GM21526 (cell line): ENCODE results near the gene ZBTB7C.
"Not testable (repeated sequence)": the region's sequence is repeated elsewhere in the genome, so short reads cannot be mapped to it uniquely, and the experiment has no call there.

Experiments
- ATAC-seq: cut with Tn5 transposase; IDR thresholded peaks from one replicate; pipeline ENCODE4 v1.9.1; 2021; ENCODE audit warnings: moderate library complexity; ENCODE audit not compliant: unreplicated experiment, low FRiP score

ZBTB7C gene

DNA sequence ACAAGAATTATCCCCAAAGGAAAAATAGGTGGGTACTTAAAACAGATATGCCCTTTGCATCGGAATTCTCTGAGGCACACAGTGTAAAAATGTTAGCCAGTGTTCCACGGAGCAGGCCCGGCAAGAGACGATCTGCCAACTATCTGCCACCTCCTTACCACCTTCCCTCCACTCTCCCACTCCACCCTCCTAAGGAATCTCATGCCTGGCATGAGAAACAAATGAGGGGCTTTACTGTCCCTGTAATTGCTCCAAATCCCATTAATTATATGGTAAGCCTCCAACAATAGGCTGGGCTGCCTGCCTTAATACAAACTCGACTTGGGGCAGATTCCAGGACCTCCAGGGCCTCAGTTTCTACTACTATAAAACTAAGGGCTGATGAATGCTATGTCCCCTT lies 102.3 kb downstream of the ZBTB7C start:
- no peak for ATAC-seq

DNA sequence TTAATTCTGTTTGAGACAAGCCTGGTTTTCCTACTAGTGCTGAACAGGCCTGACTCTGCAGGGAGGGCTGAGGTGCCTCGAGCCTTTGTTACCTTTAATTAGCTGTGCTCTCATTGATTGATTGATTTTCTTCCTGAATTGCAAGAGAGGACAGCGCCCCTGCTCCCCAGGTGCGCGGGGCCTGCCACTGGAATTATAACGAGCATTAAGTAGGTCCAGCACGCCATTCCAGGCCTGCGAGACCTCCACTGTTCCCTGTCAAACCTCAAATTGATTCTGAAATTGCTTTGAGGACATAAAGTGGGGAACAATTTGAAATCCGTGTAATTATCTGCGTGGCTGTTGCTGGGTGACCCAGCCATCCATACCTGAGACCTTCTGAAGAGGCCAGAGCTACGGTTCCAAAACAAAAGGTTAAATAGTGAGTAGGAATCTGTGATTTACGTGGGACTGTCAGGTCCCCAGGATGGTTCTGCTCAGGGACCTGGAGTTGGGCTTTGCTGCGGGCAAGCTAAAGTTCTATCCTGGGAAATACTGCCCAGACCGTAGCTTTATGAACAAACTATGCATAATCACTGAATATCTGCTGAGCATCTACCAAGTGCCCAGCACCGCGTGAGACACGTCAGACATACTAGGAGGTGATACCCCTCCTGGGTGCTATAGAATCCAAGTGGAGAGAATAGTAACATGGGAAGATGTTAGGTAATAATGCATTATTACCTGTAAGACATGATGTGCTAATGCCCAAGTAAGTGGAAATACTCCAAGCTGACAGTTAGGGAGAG lies 104.1 kb downstream of the ZBTB7C start:
- no peak for ATAC-seq

DNA sequence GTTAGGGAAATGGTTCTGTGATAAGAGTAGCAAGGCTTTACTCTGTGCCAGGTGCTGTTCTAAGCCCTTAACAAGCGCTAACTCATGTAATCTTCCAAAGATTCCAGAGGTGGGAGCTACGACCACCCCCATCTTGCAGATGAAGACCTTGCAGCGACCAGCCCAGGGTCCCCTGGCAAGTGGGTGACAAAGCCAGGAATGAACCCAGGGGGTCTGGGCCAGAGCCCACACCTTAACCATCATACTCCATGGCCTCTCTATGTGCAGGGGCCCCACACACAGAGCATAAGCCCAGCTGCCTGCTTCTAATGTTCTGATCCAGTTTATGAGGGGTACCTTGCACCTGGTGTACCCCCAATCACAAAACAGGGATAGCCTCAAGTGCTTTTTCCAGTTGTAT lies 105.3 kb downstream of the ZBTB7C start:
- no peak for ATAC-seq

DNA sequence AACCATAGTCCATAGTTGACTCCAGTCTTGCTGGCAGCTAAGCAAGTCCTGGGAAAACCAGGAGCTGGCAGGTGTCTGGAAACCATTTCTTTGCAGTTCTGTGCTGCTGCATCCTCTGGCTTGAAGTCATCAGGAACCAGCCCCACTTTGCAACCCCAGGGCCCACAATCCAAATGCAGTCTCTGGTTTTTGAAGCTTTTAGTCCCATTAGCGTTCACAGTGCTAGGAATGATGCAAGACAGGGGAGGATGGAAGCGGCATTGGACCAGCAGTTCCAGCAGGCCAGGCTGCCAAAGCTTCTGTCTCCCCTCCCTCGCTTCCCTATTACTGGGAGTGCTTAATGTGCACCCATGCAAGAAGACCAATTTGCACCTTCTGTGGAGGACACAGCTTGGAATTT lies 106.4 kb downstream of the ZBTB7C start:
- no peak for ATAC-seq

DNA sequence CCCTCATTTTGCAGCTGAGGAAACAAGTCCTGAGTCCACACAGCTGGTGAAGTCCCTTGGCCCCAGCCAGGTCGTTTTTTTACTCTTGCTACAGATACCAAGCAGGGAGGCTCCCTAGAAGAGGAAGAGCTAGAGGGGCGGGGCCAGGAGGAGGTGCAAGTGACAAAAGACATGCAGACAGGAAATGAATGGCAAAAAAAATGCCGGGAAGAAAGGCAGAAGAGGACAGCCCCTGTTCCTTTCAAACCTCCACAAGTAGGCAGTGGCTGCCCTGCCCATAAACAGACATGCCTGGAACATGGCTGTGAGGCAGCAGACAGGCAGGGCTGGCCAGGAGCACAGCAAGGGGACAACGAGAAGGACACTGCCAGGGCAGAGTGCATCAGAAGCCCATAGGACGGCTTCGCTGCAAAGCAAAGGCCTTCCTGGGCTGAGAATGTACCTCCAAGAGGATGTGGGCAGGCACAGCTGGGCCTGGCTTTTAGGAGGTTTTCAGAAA lies 108.7 kb downstream of the ZBTB7C start:
- no peak for ATAC-seq

DNA sequence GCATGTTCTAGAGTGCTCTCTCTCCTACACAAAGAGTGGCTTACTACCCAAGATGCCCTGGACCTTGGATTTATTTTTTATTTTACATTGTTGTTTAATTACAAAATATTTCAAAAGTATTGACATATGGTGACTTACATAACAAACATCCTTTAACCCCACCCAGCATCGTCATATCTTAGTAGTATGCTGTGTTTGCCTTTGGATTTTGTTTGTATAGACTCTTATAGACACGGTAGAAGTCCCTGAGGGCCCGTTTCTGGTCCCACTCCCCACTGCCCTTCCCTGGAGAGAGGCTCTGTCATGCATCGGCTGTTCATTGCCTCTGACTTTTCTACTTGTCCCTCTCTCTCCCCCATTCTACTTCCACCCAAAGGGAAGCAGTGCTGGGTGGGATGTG lies 112.0 kb downstream of the ZBTB7C start:
- no peak for ATAC-seq

DNA sequence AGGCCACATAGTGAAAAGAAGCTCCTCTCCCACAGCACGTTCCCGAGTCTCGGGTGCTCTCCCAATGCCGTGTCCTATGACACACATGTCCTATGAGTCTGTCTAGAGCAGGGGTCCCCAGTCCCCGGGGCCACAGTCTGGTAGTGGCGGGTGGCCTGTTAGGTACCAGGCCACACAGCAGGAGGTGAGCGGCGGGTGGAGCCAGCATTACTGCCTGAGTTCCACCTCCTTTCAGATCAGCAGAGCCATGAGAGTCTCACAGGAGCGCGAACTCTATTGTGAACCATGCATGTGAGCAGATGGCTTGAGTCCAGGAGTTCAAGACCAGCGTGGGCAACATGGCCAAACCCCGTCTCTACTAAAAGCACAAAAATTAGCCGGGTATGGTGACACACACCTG lies 112.6 kb downstream of the ZBTB7C start:
- ATAC-seq: no peak

DNA sequence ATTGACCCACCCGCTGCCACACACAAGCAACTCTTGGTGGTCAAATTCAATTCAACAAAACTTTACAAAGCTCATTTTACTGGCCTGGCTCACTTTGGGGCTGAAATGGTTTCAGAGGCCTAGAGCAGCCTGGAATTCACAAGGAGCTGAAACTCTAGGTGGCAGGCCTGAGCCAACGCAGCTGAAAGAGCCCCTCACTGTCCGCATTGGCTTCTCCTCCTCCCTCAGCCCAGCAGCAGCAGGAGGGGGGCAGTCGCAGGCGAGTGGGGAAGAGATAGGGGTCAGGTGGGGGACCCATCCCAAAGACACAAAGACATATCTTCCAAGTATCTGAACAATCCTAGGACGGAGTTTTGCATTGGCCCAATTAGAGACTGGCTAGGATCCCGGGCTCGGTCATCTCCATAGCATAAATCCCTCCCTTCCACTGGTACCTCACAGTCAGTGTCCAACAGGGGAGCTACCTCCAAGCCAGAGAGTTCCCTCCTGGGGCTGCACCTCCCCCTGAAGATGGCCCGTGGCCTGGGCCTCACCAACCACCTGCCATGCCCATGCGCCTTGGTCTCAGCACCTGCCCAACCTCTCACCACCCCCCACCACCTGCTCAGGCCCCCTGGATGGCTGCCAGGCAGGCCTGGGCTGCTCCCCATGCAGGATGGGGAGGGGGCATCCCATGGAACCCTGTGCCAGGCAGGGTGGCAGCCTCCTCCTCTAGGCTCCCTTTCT lies 113.4 kb downstream of the ZBTB7C start:
- ATAC-seq: no peak

DNA sequence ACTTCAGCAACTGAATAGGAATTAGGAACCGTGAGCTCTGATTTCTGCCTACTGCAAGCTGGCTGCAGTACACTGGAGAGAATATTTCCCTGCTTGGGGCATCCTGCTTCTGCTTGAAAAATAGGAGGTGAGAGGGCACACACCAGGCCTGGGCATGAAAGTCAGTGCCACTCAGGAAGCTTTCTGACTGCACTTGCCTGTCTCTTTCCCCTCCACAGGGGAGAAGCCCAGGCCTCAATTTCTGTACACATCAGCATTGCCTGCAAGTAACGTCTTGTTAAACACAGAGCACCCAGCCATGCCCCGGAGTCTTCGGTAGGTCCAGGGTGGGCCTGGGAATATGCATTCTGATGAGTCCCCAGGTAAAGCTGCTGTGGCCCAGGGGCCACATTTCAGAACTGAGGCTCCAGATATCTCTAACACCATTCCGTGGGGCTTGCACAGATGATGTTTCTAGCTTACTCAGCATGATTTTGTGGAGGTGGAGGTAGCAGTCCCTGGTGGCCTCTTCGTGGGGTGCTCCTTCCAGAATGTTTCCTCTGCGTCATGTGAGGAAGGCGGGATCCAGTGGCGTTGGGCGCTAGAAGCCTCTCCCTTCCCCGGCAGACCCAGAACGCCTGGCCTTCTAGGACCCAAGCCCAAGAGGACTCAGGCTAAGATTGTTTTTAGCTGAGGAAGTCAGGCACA lies 114.1 kb downstream of the ZBTB7C start:
- ATAC-seq: no peak

DNA sequence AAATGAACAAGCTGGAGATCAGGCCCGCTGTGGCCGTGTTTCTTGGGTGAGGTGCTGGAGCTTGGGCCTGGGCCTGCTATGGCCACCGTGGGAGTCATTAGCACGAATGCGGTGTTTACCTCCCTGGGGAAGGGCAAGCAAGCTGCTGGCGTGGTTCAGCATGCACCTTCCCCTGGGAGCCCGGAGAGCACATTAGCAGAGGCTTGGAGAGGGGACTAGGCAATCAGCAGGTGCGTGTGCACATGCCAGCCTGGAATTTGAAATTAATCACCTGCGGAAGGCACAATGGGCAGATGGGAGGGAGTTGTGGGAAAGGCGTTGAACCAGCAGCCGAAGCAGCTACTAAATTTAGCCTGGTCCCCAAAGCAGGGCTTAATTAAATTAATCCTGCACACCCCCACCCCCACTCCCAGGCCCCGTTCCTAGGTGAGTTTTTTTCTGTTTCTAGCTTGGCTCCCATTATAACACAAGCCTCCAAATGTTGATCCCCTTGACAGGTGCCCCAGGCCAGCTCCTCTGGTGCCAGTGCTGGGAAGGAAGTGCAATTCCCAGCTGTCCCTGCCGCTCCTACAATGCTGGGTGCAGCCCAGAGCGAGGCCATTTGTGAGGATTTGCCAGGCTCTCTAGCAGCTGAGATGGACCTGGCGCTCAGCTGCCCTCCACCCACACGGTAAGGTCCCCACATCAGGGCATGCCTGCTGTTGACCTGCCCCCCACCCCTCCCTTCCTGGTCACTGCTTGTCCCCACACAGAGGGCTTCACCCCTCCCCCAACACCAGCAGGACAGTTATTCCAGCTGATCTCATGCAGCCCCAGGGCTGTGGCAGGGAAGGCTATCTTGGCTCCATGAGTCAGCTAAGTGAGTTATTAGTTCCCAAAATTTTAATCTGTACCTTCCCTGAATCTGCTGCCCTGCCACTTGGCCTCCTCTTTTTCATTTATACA lies 115.0 kb downstream of the ZBTB7C start:
- no peak for ATAC-seq

DNA sequence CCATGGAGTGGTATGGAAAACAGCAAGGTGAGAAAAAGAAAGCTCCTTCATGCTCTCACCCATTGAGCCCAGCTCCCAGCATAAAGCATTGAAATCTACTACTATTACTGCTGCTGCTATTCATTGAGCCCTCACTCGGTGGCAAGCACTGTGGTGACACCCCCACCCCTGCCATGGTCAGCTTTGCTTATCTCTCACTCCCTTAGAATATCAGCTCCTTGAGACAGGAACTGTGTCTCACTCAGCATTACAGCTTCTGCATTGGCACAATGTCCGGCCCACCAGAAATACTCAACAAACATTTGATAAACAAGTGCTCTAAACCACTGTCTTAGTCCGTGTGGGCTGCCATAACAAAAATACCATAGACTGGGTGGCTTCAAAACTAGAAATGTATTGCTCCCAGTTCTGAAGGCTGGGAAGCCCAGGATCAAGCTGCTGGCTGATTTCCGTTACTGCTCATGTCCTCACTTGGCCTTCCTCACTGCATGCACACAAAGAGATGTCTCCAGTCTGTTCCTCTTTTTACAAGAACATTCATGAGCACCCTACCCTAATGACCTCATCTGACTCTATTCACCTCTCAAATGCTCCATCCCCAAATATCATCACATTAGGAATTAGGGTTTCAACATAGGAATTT lies 116.3 kb downstream of the ZBTB7C start:
- no peak for ATAC-seq

DNA sequence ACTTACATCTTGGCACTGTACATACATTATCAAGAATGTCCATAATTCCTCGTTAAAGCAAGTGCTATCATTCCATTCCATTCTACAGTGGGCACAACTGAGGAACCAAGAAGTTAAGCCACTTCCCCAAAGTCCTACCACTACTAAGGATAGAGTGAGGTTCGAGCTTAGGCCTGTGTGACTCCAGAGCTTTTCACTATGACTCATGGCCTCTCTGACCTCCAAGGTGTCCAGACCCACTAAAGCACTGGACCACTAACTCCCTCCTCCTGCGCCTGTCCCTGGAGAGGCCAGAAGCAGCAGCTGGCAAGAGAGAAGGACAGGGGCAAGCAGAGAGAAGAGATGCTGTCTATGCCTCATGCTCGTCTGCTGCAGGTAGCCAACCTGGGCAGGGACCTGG lies 117.0 kb downstream of the ZBTB7C start:
- ATAC-seq: no peak

DNA sequence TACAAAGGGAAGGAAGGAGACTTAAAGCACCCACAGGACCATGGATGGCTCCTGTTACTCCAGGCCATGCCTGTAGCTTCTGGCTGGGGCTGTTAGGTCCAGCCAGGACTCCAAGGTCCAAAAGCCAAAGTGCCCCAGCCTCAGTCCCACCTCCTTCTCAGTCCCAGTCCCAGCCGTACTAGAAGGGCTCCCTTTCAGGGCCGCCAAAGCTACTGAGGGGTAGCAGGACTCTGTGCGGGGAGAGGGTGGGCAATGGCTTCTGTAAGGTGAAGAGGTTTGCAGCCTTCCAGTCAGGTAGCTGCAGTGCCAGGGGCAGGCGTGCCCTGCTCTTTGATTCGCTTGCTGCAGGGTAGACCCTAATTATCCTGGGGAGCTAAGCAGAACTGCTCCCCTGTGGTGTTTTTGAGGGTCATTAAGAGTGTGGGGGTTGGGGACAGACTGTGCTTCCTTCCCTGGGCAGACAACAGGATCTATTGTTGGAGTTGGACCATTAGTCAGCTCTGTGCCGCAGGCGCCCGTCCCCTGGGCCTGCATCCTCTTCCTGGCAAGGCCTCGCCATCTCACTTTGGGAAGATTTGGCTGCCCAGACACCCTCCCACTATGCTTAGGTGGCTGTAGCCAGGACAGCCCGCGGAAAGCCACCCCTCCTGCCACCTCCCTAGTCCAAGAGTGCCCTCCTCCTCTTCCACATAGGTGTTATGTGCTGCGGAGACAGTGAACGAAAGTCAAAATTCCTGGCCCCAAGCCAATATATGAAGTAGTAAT lies 118.8 kb downstream of the ZBTB7C start:
- no peak for ATAC-seq

DNA sequence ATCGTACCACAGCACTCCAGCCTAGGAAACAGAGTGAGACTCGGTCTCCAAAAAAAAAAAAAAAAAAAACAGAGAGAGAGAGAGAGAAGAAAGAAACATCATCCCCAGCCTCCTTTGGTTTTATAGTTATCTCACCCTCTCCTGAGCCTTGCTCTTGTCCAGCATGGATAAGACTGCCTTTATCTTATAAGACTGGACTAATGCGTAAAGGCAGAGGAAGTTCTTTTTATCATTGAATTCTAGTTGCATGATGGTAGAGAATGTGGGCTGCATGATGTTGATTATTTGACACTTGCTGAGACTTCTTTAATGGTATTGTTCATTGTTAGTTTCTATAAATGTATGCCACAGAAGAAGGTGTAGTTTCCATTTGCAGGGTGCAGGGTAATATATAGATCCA lies 124.4 kb downstream of the ZBTB7C start:
- no peak for ATAC-seq

DNA sequence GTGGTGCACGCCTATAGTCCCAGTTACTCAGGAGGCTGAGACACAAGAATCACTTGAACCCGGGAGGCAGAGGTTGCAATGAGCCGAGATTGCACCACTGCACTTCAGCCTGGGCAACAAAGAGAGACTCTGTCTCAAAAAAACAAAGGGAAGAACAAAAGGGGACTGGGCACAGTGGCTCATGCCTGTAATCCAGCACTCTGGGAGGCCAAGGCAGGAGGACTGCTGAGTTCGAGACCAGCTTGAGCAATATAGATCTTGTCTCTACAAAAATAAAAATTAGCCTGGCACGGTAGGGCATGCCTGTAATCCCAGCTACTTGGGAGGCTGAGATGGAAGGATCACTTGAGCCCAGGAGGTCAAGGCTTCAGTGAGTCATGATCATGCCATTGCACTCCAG lies 125.2 kb downstream of the ZBTB7C start:
- ATAC-seq: not testable (repeated sequence)

DNA sequence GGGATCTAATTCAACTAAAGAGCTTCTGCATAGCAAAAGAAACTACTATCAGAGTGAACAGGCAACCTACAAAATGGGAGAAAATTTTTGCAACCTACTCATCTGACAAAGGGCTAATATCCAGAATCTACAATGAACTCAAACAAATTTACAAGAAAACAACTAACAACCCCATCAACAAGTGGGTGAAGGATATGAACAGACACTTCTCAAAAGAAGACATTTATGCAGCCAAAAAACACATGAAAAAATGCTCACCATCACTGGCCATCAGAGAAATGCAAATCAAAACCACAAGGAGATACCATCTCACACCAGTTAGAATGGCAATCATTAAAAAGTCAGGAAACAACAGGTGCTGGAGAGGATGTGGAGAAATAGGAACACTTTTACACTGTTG lies 127.7 kb downstream of the ZBTB7C start:
- ATAC-seq: not testable (repeated sequence)

DNA sequence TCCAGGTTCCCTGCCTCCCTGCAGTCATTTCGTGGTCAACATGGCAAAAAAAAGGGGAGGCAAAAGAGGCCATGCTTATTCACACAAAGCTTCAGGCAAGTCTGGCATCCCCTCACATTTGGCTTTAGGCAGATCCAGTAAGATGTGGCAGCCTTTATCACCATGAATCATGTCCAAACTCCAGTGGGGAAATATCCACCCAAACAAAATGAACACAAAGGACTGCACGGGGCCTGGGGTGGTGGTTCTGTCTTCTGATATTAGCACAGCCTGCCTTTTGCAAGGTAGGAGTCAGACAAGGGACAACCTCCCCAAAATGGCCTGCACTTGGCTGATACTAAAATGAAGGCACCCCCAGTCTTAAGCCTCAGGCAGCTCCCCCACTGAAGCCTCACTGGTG lies 129.9 kb downstream of the ZBTB7C start:
- no peak for ATAC-seq

DNA sequence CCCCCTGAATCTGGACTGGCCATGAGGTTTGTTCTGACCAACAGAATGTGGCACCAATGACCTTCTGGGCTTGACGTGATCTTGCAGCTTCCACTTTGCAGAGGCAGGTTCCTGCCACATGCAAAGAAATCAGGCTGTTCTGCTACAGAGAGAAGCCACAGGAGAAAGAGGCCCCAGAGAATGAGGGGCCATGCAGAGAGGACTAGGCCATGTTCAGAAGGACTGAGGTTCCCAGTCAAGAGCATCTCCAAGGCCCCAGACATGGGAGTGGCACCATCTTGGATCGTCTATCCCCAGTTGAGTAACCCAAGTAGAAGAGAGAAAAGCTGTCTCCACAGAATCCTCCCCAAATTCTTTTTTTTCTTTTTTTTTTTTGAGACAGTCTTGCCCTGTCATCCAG lies 131.1 kb downstream of the ZBTB7C start:
- no peak for ATAC-seq

DNA sequence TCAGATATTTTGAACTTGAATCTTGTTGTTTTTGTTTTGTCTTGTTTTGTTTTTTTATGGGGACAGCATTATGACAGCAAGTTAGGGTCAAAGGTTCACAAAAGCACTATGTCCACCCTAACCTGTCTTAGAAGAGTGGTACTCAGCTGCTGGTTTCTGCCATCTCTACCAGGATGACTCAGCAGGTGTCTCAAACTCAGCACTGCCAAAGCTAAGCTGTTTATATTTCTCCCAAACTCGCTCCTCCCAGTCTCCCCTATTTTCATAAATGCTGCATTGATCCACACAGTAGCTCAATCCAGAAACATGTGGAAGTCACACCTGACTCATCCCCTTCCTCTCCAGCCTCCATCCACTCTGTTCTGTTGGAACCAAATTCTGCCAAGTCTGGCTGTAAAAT lies 134.9 kb downstream of the ZBTB7C start:
- no peak for ATAC-seq
